GM10266 (cell line): ENCODE results near the gene ZRSR2.
"Not testable (repeated sequence)": the region's sequence is repeated elsewhere in the genome, so short reads cannot be mapped to it uniquely, and the experiment has no call there.

ENCODE experiments used
- DNase-seq: peaks from one replicate; pipeline ENCODE4 v3.0.0; 2012; ENCODE audit errors: extremely low spot score
- CTCF ChIP-seq: IDR thresholded peaks from 2 replicates; pipeline ENCODE4 v1.5.1; 2012; ENCODE audit warnings: mild to moderate bottlenecking, low read depth; ENCODE audit not compliant: control insufficient read depth, insufficient read depth; ENCODE audit errors: missing control alignments

ZRSR2 gene

GRCh38 chrX:15820106-15821073, 30.1 kb downstream of the ZRSR2 start:
- no peak for DNase-seq
- TF ChIP-seq CTCF = no peak

GRCh38 chrX:15822922-15823321, 32.6 kb downstream of the ZRSR2 start:
- DNase-seq = no peak
- no peak for TF ChIP-seq CTCF

GRCh38 chrX:15825936-15826335, 35.7 kb downstream of the ZRSR2 start:
- TF ChIP-seq CTCF = no peak
- DNase-seq = no peak

GRCh38 chrX:15829217-15829616, 38.9 kb downstream of the ZRSR2 start:
- no peak for DNase-seq
- TF ChIP-seq CTCF = no peak

GRCh38 chrX:15831347-15831746, 41.1 kb downstream of the ZRSR2 start:
- not testable (repeated sequence) for DNase-seq

GRCh38 chrX:15834053-15834452, 43.8 kb downstream of the ZRSR2 start:
- no peak for DNase-seq
- no peak for TF ChIP-seq CTCF

- TF ChIP-seq CTCF = no peak
- no peak for DNase-seq
Observed at GRCh38 chrX:15834827-15835595, 44.7 kb downstream of the ZRSR2 start.
